GM18517 (cell line): ENCODE data around the gene SLC7A4.
"Not testable (repeated sequence)": the region's sequence is repeated elsewhere in the genome, so short reads cannot be mapped to it uniquely, and the experiment has no call there.

ENCODE experiments used
- ATAC-seq: cut with Tn5 transposase; IDR thresholded peaks from one replicate; pipeline ENCODE4 v1.9.1; 2021; ENCODE audit warnings: mild to moderate bottlenecking, moderate library complexity; ENCODE audit not compliant: unreplicated experiment

The SLC7A4 gene

GRCh38 chr22:21064917-21065864, 32.8 kb upstream of the SLC7A4 start:
- ATAC-seq = no peak

DNA sequence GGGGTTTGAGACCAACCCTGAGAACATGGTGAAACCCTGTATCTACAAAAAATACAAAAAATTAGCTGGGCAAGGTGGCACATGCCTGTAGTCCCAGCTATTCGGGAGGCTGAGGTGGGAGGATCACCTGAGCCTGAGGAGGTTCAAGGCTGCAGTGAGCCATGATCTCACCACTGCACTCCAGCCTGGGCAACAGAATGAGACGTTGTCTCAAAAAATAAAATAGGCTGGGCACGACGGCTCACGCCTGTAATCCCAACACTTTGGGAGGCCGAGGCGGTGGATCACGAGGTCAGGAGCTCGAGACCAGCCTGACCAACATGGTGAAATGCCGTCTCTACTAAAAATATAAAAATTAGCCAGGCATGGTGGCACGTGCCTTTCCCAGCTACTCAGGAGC, 32.1 kb upstream of the SLC7A4 start:
- not testable (repeated sequence) for ATAC-seq

GRCh38 chr22:21061660-21062321, 29.4 kb upstream of the SLC7A4 start:
- not testable (repeated sequence) for ATAC-seq

GRCh38 chr22:21060363-21060762, 28.0 kb upstream of the SLC7A4 start:
- not testable (repeated sequence) for ATAC-seq

GRCh38 chr22:21055880-21056319, 23.5 kb upstream of the SLC7A4 start:
- ATAC-seq = no peak

DNA sequence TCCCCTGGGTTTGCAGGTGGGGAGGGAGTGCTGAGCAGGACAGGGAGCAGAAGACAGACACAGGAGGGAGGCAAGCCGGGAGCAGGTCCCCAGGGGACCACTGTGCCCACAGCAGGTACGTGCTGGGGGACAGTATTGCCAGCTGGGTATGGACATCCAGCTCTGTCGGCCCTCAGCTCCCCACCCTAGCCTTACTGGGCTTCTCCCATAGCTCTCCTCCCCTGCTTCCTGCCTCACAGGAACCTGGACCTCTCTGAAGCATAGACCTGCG, 23.1 kb upstream of the SLC7A4 start:
- ATAC-seq = no peak

DNA sequence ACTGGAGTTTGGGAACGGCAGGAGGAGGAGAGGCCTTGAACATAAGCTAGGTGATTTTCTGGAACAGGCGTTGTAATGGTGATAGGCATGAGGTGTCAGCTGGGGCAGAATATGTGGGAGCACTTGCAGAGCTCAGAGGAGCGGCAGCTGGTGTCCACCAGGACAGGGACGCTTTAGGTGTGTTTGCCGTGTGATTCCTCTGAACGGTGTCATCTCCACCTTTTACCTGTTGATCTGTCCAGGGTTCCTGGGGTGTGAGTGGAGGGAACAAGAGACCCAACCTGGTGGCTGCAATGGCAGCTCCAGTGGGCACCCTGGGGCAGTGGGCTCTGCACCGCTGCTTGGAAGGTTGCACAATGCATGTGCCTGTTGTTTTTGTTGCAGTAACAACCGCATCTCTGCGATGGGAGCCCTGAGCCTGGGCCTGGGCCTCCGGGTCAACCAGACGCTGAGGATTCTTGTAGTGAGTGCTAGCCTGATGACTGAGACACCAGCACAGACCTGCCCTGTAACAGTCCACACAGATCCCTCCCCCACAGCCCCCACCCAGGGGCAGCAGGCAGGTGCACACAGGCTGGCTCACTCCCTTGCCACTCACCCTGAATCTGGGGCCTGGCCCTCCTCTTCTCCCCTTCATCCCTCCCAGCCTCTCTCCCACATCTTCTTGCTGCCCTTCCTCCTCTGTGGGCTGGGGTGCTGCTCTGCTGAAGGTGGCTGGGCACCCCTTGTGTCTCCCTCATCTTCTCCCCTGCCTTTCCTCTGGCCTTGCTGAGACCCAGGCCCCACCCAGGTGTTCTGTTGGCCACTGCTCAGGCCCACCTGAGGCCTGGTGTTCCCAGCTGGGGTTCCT, 22.6 kb upstream of the SLC7A4 start:
- ATAC-seq = no peak

- ATAC-seq = no peak
Measured at GRCh38 chr22:21054046-21054713, 21.8 kb upstream of the SLC7A4 start.

- no peak for ATAC-seq
Measured at GRCh38 chr22:21052715-21053459, 20.5 kb upstream of the SLC7A4 start.

GRCh38 chr22:21051831-21052400, 19.6 kb upstream of the SLC7A4 start:
- no peak for ATAC-seq

GRCh38 chr22:21051145-21051830, 18.9 kb upstream of the SLC7A4 start:
- no peak for ATAC-seq

DNA sequence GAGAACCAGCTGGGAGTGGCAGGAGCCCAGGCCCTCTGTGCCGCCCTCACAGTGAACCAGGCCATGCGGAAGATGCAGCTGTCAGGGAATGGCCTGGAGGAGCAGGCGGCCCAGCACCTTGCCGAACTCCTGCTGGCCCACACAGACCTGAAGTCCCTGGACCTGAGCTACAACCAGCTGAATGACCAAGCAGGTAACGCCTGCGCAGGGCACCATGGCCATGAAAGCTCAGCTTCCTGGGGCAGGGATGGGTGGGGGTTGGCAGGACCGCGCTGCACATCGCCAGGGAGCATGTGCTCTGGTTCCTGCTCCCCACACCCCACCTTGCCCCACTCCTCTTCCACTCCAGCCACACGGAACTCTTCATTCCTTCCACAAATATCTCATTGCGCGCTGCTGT, 16.6 kb upstream of the SLC7A4 start:
- ATAC-seq = not testable (repeated sequence)

DNA sequence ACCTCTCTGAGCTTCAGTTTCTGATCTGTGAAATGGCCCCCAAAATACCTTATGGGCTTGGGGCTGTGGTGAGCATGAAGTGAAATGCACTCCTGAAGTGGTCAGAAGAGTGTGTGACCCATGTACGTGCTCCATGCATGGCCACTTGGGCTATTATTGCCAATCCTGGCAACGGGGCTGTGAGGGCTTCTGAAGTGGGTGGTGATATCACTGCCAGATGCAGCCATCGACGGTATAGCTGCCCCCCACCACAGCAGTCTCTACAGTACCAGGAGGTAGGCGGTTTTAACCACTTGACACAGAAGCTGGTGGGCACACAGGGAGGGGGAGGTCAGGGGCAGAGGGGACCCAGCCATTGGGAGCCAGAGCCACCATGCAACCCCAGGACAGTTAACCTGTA, 16.1 kb upstream of the SLC7A4 start:
- not testable (repeated sequence) for ATAC-seq

DNA sequence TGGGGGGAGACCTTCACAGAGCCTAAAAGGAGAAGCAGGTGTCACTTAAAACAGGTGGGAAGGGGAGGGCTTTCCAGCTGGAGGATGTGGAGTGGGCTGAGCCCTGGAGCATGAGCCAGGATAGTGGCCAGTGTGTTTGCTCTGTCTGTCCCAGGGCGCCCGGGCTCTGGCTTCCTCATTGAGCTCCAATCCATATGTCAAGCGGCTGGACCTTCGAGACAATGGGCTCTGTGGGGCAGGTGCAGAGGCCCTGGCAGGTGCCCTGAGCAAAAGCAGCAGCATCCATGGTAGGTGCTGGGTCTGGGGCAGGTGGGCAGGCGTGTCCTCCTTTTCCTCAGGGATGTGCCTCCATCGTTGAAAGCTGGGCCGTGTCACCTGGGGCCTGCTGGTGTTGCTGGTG, 15.4 kb upstream of the SLC7A4 start:
- no peak for ATAC-seq

- ATAC-seq = no peak
Measured at GRCh38 chr22:21047035-21047661, 14.8 kb upstream of the SLC7A4 start.

DNA sequence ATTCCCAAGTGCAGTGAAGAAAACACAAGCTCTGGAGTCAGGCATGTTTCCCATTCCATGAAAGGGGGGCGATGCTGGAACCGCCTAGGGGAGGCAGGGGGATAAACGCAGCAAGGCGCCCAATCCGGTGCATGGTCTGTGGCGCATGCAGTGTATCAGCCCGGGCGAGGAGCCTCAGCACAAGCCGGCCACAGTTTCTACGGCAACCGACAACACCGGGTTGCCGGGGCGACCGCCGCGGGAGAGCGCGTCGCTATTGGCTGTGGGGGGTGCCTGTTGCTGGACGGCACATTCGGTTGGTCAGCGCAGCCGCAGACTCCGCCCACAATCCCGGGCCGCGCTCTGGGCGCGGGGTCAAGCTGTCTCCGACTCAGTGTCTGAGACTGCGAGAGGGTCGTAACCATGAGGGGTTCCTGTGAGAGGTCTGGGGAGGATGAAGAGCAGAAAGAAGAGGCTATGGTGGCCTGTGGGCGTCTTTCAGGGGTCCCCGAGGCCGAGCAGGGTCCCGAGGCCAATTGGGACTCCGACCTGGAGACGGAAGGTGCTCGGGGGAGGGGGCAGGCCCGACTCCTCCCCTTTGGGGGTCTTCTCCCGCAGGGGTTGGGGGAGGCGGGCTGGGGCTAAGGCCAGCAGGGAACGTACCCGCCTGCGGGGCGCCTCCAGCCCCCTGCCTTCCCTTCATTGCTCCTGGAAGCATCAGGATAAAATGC, 13.4 kb upstream of the SLC7A4 start, which contains the start of gene LRRC74B:
TSS of gene LRRC74B (plus strand) at position 362 of the 710 bp plus-strand sequence. CDS start at position 403, 41 bp downstream.
- ATAC-seq = no peak

DNA sequence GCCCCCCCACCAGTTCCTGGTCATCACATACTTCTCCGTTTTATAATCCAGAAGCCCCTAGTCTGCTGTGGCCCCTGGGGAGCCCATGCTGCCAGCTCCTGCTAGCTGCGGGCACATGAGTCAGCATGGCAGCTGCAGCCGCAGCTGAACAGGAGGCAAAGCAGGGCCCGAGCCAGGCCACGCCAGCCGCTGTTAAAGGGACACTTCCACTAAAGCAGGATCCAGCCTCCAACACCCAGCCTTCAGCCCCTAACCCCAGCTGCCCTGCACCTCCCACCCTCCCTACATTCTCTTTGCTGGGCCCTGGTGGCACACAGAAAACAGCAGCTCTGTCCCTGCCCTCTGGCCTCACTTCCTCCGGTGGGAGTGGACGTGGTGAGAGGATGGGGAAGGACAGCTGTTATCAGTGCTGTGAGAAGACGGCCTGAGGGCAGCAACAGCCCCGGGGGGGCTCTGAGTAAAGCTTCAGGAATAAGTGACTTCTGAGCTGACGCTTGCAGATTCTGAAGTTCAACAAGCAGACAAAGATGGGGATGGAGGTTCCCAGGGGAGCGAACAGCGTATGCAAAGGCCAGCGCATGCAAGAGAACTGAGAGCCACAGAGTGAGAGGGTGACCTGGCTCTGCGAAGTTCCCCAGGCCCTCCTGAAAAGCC, 12.7 kb upstream of the SLC7A4 start:
- ATAC-seq = no peak
